ENCODE measurements around the gene TGM2.

Gene TGM2

GRCh38 chr20:38146628-38147027 is 18.4 kb downstream of the TGM2 start:
- in situ Hi-C loops (cut with HindIII; ENCODE audit: low sequenced_read_pairs), result no loop called here

GRCh38 chr20:38146156-38146555 is 18.9 kb downstream of the TGM2 start:
- in situ Hi-C loops (cut with HindIII; ENCODE audit: low sequenced_read_pairs), result no loop called here

GRCh38 chr20:38145729-38146075 is 19.4 kb downstream of the TGM2 start:
- in situ Hi-C loops (cut with HindIII; ENCODE audit: low sequenced_read_pairs), result no loop called here

GRCh38 chr20:38144974-38145728 is 19.9 kb downstream of the TGM2 start:
- in situ Hi-C loops (cut with HindIII; ENCODE audit: low sequenced_read_pairs), result no loop called here

GRCh38 chr20:38144598-38144973 is 20.5 kb downstream of the TGM2 start:
- in situ Hi-C loops (cut with HindIII; ENCODE audit: low sequenced_read_pairs), result no loop called here

GRCh38 chr20:38143646-38144554 is 21.2 kb downstream of the TGM2 start:
- in situ Hi-C loops (cut with HindIII; ENCODE audit: low sequenced_read_pairs), result no loop called here

GRCh38 chr20:38143238-38143645 is 21.8 kb downstream of the TGM2 start:
- in situ Hi-C loops (cut with HindIII; ENCODE audit: low sequenced_read_pairs), result no loop called here

GRCh38 chr20:38141889-38142494 is 23.1 kb downstream of the TGM2 start:
- in situ Hi-C loops (cut with HindIII; ENCODE audit: low sequenced_read_pairs), result no loop called here

- in situ Hi-C loops (cut with HindIII; ENCODE audit: low sequenced_read_pairs), result no loop called here
These were observed 23.7 kb downstream of the TGM2 start for GRCh38 chr20:38141204-38141888.

- in situ Hi-C loops (cut with HindIII; ENCODE audit: low sequenced_read_pairs), result no loop called here
These were observed 24.9 kb downstream of the TGM2 start for GRCh38 chr20:38139977-38140753.

- in situ Hi-C loops (cut with HindIII; ENCODE audit: low sequenced_read_pairs), result no loop called here
These were observed 25.7 kb downstream of the TGM2 start for GRCh38 chr20:38139156-38139912.

GRCh38 chr20:38138086-38138778 is 26.8 kb downstream of the TGM2 start:
- in situ Hi-C loops (cut with HindIII; ENCODE audit: low sequenced_read_pairs), result no loop called here

- in situ Hi-C loops (cut with HindIII; ENCODE audit: low sequenced_read_pairs), result no loop called here
These were observed 27.5 kb downstream of the TGM2 start for GRCh38 chr20:38137441-38138037.

- in situ Hi-C loops (cut with HindIII; ENCODE audit: low sequenced_read_pairs), result no loop called here
These were observed 28.4 kb downstream of the TGM2 start for GRCh38 chr20:38136421-38137245.

GRCh38 chr20:38135651-38136420 is 29.2 kb downstream of the TGM2 start:
- in situ Hi-C loops (cut with HindIII; ENCODE audit: low sequenced_read_pairs), result no loop called here

- in situ Hi-C loops (cut with HindIII; ENCODE audit: low sequenced_read_pairs), result no loop called here
These were observed 29.8 kb downstream of the TGM2 start for GRCh38 chr20:38135271-38135650.
